Neural progenitor cell (in vitro differentiated cells): ENCODE measurements around the gene VAMP3. TPM values are rescaled to one million over a fixed set of nuclear protein-coding genes. Genes with fewer than 3 reads are reported as not detected.

ENCODE experiments used
- DNase-seq: peaks from one replicate; pipeline ENCODE4 v3.0.0-alpha.2; 2016; ENCODE audit warnings: low spot score
- H2AFZ ChIP-seq: fragments of 200-600 bp; sonication (generic); replicated peaks from 2 replicates; pipeline ENCODE4 v1.6.1; 2016; ENCODE audit warnings: antibody characterized with exemption
- H3F3A ChIP-seq: fragments of 200-600 bp; sonication (generic); 2 replicates; pipeline ENCODE4 v1.6.1; 2016; ENCODE audit warnings: antibody characterized with exemption, low read depth
- H3K27ac ChIP-seq: fragments of 200-600 bp; sonication (generic); 2 replicates; pipeline ENCODE4 v1.5.1; 2016; ENCODE audit warnings: mild to moderate bottlenecking
- H3K27me3 ChIP-seq: fragments of 200-600 bp; sonication (generic); 2 replicates; pipeline ENCODE4 v1.6.1; 2016; ENCODE audit warnings: mild to moderate bottlenecking, moderate library complexity
- H3K36me3 ChIP-seq: fragments of 200-600 bp; sonication (generic); 2 replicates; pipeline ENCODE4 v1.5.1; 2016
- H3K4me1 ChIP-seq: fragments of 200-600 bp; sonication (generic); 2 replicates; pipeline ENCODE4 v1.6.1; 2016; ENCODE audit warnings: mixed run types
- H3K4me2 ChIP-seq: fragments of 200-600 bp; sonication (generic); 2 replicates; pipeline ENCODE4 v1.6.1; 2016
- H3K4me3 ChIP-seq: fragments of 200-600 bp; sonication (generic); 2 replicates; pipeline ENCODE4 v1.5.1; 2016
- H3K79me2 ChIP-seq: fragments of 200-600 bp; sonication (generic); 2 replicates; pipeline ENCODE4 v1.6.1; 2016; ENCODE audit warnings: low read depth
- H3K9ac ChIP-seq: fragments of 200-600 bp; sonication (generic); 2 replicates; pipeline ENCODE4 v1.6.1; 2016
- H3K9me3 ChIP-seq: fragments of 200-600 bp; sonication (generic); 2 replicates; pipeline ENCODE4 v1.5.1; 2016; ENCODE audit warnings: low read depth
- H4K20me1 ChIP-seq: fragments of 200-600 bp; sonication (generic); 2 replicates; pipeline ENCODE4 v1.6.1; 2016; ENCODE audit warnings: low read depth
- H3K27ac Mint-ChIP-seq: 3 replicates; pipeline ENCODE4 v1.8.0; 2021; ENCODE audit warnings: mixed read lengths
- H3K27me3 Mint-ChIP-seq: 2 replicates; pipeline ENCODE4 v1.8.0; 2022; ENCODE audit warnings: low read depth, mild to moderate bottlenecking, inconsistent platforms, moderate library complexity, mixed read lengths; ENCODE audit not compliant: insufficient read depth
- H3K36me3 Mint-ChIP-seq: 3 replicates; pipeline ENCODE4 v1.8.0; 2021; ENCODE audit warnings: mixed read lengths
- H3K4me1 Mint-ChIP-seq: 3 replicates; pipeline ENCODE4 v1.8.0; 2021; ENCODE audit warnings: mixed read lengths
- H3K4me3 Mint-ChIP-seq: 3 replicates; pipeline ENCODE4 v1.8.0; 2021; ENCODE audit warnings: mild to moderate bottlenecking, moderate library complexity, mixed read lengths
- H3K9me3 Mint-ChIP-seq: 3 replicates; pipeline ENCODE4 v1.8.0; 2020; ENCODE audit warnings: mixed read lengths
- EZH2 ChIP-seq: fragments of 200-600 bp; sonication (generic); IDR thresholded peaks from 2 replicates; pipeline ENCODE4 v1.6.1; 2017; ENCODE audit warnings: antibody characterized with exemption, mild to moderate bottlenecking, moderate library complexity
- EZH2phosphoT487 ChIP-seq: fragments of 200-600 bp; sonication (generic); IDR thresholded peaks from 2 replicates; pipeline ENCODE4 v1.6.1; 2017; ENCODE audit warnings: antibody characterized with exemption
- total RNA-seq: library from RNA; depleted of rRNA; stranded (reverse); fragments of >200 nt; gene quantifications from 2 replicates; pipeline ENCODE4 v1.2.3, GENCODE V29; 2015; ENCODE audit warnings: low replicate concordance
- TF ChIP-seq, protein P1 (sequence below): fragments of 200-600 bp; sonication (generic); IDR thresholded peaks from 2 replicates; pipeline ENCODE4 v1.5.1; 2017; ENCODE audit warnings: antibody characterized with exemption, mild to moderate bottlenecking

Gene VAMP3
- total RNA-seq, 1 donor from 2014 or later = 66.6 TPM

- TF ChIP-seq, protein P1, sequence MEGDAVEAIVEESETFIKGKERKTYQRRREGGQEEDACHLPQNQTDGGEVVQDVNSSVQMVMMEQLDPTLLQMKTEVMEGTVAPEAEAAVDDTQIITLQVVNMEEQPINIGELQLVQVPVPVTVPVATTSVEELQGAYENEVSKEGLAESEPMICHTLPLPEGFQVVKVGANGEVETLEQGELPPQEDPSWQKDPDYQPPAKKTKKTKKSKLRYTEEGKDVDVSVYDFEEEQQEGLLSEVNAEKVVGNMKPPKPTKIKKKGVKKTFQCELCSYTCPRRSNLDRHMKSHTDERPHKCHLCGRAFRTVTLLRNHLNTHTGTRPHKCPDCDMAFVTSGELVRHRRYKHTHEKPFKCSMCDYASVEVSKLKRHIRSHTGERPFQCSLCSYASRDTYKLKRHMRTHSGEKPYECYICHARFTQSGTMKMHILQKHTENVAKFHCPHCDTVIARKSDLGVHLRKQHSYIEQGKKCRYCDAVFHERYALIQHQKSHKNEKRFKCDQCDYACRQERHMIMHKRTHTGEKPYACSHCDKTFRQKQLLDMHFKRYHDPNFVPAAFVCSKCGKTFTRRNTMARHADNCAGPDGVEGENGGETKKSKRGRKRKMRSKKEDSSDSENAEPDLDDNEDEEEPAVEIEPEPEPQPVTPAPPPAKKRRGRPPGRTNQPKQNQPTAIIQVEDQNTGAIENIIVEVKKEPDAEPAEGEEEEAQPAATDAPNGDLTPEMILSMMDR = no peak
- TF ChIP-seq EZH2phosphoT487 (no peak), EZH2 (no peak)
- H3K27me3 Mint-ChIP-seq = no peaks in the 10 kb centered on the region
- peaks cover 29% of the 10 kb centered on the region for H3K4me1 Mint-ChIP-seq
- Histone ChIP-seq H2AFZ (no peak overlapping the region), H3K4me3 (peak overlapping the region; percentile 99), H3K27me3 (no peaks in the 10 kb centered on the region), H3K4me1 (peaks cover 23% of the 10 kb centered on the region), H3K36me3 (no peaks in the 10 kb centered on the region), H3K27ac (no peak overlapping the region), H3K9me3 (no peaks in the 10 kb centered on the region), H4K20me1 (peaks cover 18% of the 10 kb centered on the region), H3K9ac (no peak overlapping the region), H3F3A (peaks cover 10% of the 10 kb centered on the region), H3K79me2 (peaks cover 36% of the 10 kb centered on the region), H3K4me2 (peak overlapping the region; percentile 96)
- DNase-seq = no peak
- H3K4me3 Mint-ChIP-seq = peak overlapping the region; percentile 19
- H3K27ac Mint-ChIP-seq = no peak overlapping the region
- H3K9me3 Mint-ChIP-seq = no peaks in the 10 kb centered on the region
- H3K36me3 Mint-ChIP-seq = no peaks in the 10 kb centered on the region
Measured at GRCh38 chr1:7769673-7770412, 1.3 kb upstream of the VAMP3 start.

DNA sequence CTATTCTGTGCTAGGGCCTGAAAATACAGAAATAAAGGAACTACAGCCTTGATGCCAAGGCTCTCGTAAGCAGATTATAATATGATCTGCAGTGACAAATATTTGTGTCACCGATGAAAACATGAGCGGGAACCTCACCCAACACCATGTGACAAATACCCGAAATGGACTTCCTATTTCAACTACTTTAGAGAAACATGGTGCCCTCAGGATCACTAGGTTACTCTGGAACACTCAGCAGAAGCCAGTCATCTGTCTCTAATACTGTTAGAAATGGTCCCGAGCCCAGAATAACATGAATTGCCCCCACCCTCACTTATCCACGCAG lies 463 bp upstream of the VAMP3 start:
- peak overlapping the region; percentile 86 for H2AFZ ChIP-seq
- no peak for DNase-seq
- peaks cover 23% of the 10 kb centered on the region for H3K4me1 ChIP-seq
- H3K4me3 Mint-ChIP-seq = peak overlapping the region; percentile 90
- H3K27me3 ChIP-seq = no peaks in the 10 kb centered on the region
- H3K36me3 Mint-ChIP-seq = no peaks in the 10 kb centered on the region
- H3K79me2 ChIP-seq = peaks cover 44% of the 10 kb centered on the region
- TF ChIP-seq EZH2phosphoT487 (no peak), EZH2 (no peak)
- TF ChIP-seq, protein P1 = no peak
- no peak overlapping the region for H3K9ac ChIP-seq
- H3K9me3 ChIP-seq = no peaks in the 10 kb centered on the region
- H3K27me3 Mint-ChIP-seq = no peaks in the 10 kb centered on the region
- peak overlapping the region; percentile 99 for H3K4me3 ChIP-seq
- peaks cover 29% of the 10 kb centered on the region for H3K4me1 Mint-ChIP-seq
- no peaks in the 10 kb centered on the region for H3K9me3 Mint-ChIP-seq
- no peaks in the 10 kb centered on the region for H3K36me3 ChIP-seq
- no peak overlapping the region for H3K27ac ChIP-seq
- no peak overlapping the region for H3K27ac Mint-ChIP-seq
- H3F3A ChIP-seq = peaks cover 10% of the 10 kb centered on the region
- peaks cover 18% of the 10 kb centered on the region for H4K20me1 ChIP-seq
- H3K4me2 ChIP-seq = peak overlapping the region; percentile 96

DNA sequence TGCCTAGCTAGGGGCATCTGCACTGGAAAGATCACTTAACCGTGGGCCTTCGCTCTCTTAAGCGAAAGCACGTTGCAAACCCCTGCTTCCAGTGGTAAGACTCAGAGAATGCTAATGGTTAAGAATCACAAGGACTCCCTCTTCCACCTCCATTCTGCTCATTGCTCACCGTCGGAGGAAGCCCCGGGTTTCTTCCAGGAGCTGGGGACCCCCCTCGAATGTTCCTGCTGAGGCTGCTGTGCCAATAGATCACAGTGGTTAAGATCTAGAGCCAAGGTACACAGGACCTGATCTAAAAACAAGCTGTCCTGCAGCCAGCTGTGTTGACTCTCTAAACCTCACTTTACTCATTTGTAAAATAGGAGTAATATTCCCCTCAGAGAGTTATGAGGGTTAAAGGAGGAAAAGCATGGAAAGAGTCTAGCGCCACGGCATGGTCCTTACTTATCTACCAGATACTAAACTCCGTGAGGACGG lies 765 bp downstream of the VAMP3 start:
- Mint-ChIP-seq H3K27ac (no peak overlapping the region), H3K4me1 (peaks cover 20% of the 10 kb centered on the region), H3K9me3 (no peaks in the 10 kb centered on the region), H3K27me3 (no peaks in the 10 kb centered on the region), H3K4me3 (peak overlapping the region; percentile 89), H3K36me3 (peaks cover 5% of the 10 kb centered on the region)
- no peak for DNase-seq
- Histone ChIP-seq H2AFZ (peak overlapping the region; percentile 73), H3K79me2 (peaks cover 52% of the 10 kb centered on the region), H3K4me1 (peaks cover 17% of the 10 kb centered on the region), H3K9me3 (no peaks in the 10 kb centered on the region), H3K4me2 (peak overlapping the region; percentile 96), H3K4me3 (peak overlapping the region; percentile 99), H3K27ac (peak overlapping the region; percentile 85), H3K27me3 (no peaks in the 10 kb centered on the region), H3K9ac (peak overlapping the region; percentile 92), H4K20me1 (peaks cover 18% of the 10 kb centered on the region), H3F3A (peaks cover 10% of the 10 kb centered on the region), H3K36me3 (peaks cover 3% of the 10 kb centered on the region)
- TF ChIP-seq EZH2phosphoT487 (no peak), EZH2 (no peak)
- TF ChIP-seq, protein P1 = no peak
